Measurements from ENCODE around the gene SGK2. TPM values are rescaled to one million over a fixed set of nuclear protein-coding genes. Genes with fewer than 3 reads are reported as not detected.
A peak's percentile ranks its signal among the peaks of the same experiment; 100 is the strongest.

The SGK2 gene
- total and polyA plus RNA-seq, 9 of the 15 experiments (the other 6 are each of a cell fraction or from before 2014, with no cell fraction given) = 0.07 to 0.31 (median 0.15) TPM; not detected in 2

DNA sequence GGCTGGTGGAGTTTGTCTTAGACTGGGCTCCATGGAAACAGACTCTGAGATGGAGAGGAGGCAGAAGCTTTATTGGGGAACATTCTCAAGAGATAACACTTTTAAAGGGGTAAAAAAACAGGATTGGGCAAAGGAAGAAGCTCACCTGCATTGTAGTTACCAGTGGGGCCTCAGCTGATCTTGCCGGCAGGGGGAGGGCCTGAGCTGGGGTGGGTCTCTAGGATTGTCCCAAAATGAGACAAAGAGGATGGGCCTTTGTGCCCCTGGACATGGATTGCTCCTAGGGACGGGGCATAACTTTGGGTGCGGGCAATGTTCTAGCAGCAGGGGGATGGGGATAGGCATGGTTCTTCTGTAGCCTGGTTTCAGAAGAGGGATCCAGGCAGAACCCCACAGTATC is 12.5 kb downstream of the SGK2 start:
- ChIA-PET CTCF (ENCODE audit: low intra/inter-chr PET ratio) (interaction anchor here (1.7 kb wide), 1 partner anchor 120 kb away, joined by 7 read pairs; no protein-coding TSS in a partner anchor), POLR2A (interaction anchor here (1.5 to 4.1 kb wide), 2 partner anchors 12 to 113 kb away, joined by 4 to 24 read pairs; partner anchors contain the start of gene SGK2)
- no peak for TF ChIP-seq YY1 (IDR thresholded peaks at IDR 0.05; ENCODE audit: borderline replicate concordance in 1 of 3, control insufficient read depth in 1 of 3, extremely low read depth in 1 of 3, insufficient read depth in 3 of 3, insufficient read length in 1 of 3, insufficient replicate concordance in 2 of 3, low read depth in 1 of 3, low read length in 2 of 3)
- TF ChIP-seq, protein P1, sequence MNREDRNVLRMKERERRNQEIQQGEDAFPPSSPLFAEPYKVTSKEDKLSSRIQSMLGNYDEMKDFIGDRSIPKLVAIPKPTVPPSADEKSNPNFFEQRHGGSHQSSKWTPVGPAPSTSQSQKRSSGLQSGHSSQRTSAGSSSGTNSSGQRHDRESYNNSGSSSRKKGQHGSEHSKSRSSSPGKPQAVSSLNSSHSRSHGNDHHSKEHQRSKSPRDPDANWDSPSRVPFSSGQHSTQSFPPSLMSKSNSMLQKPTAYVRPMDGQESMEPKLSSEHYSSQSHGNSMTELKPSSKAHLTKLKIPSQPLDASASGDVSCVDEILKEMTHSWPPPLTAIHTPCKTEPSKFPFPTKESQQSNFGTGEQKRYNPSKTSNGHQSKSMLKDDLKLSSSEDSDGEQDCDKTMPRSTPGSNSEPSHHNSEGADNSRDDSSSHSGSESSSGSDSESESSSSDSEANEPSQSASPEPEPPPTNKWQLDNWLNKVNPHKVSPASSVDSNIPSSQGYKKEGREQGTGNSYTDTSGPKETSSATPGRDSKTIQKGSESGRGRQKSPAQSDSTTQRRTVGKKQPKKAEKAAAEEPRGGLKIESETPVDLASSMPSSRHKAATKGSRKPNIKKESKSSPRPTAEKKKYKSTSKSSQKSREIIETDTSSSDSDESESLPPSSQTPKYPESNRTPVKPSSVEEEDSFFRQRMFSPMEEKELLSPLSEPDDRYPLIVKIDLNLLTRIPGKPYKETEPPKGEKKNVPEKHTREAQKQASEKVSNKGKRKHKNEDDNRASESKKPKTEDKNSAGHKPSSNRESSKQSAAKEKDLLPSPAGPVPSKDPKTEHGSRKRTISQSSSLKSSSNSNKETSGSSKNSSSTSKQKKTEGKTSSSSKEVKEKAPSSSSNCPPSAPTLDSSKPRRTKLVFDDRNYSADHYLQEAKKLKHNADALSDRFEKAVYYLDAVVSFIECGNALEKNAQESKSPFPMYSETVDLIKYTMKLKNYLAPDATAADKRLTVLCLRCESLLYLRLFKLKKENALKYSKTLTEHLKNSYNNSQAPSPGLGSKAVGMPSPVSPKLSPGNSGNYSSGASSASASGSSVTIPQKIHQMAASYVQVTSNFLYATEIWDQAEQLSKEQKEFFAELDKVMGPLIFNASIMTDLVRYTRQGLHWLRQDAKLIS (CRISPR knock-in tag; IDR thresholded peaks at IDR 0.05) = no peak
- TF ChIP-seq DMBX1 (CRISPR knock-in tag; IDR thresholded peaks at IDR 0.05; ENCODE audit: borderline replicate concordance) = no peak
- TF ChIP-seq HNRNPK (IDR thresholded peaks at IDR 0.05; ENCODE audit: low read depth, low read length, poor library complexity, severe bottlenecking) = no peak
- TF ChIP-seq RAD21 (CRISPR knock-in tag; conservative IDR thresholded peaks at IDR 0.05 in 1 of 2, IDR thresholded peaks at IDR 0.05 in 1 of 2) = peak; percentile 17 to 51; a peak in 2 of 4 replicates
- TF ChIP-seq, protein P2, sequence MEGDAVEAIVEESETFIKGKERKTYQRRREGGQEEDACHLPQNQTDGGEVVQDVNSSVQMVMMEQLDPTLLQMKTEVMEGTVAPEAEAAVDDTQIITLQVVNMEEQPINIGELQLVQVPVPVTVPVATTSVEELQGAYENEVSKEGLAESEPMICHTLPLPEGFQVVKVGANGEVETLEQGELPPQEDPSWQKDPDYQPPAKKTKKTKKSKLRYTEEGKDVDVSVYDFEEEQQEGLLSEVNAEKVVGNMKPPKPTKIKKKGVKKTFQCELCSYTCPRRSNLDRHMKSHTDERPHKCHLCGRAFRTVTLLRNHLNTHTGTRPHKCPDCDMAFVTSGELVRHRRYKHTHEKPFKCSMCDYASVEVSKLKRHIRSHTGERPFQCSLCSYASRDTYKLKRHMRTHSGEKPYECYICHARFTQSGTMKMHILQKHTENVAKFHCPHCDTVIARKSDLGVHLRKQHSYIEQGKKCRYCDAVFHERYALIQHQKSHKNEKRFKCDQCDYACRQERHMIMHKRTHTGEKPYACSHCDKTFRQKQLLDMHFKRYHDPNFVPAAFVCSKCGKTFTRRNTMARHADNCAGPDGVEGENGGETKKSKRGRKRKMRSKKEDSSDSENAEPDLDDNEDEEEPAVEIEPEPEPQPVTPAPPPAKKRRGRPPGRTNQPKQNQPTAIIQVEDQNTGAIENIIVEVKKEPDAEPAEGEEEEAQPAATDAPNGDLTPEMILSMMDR (IDR thresholded peaks at IDR 0.05 in 2 of 3, conservative IDR thresholded peaks at IDR 0.05 in 1 of 3; ENCODE audit: insufficient read depth in 2 of 3, low read depth in 1 of 3, low read length in 3 of 3) = peak; percentile 39 to 48 (median 44); a peak in 4 of 6 replicates
- in situ Hi-C loops (cut with MboI) = no loop called here
- H3K9me3 ChIP-seq (replicated peaks; ENCODE audit: control insufficient read depth, insufficient read depth, low read depth, low read length) = no peaks in the 10 kb centered on the region; the same call in 1 of the 2 replicates
- no peaks in the 10 kb centered on the region for H3K36me3 ChIP-seq (ENCODE audit: control insufficient read depth, insufficient read depth, low read length)
- H2AFZ ChIP-seq (ENCODE audit: low read depth, low read length) = no peak overlapping the region
- no TSS peak for BruUV-seq (replicated peaks)
- no peak overlapping the region; a peak in 1 of 4 replicates for H3K9ac ChIP-seq (ENCODE audit: insufficient read depth in 1 of 2, low read depth in 2 of 2, low read length in 2 of 2)
- H3K4me3 ChIP-seq = no peak overlapping the region
- H3K27ac ChIP-seq (ENCODE audit: extremely low read depth, low read depth, low read length) = no peak overlapping the region
- FAIRE-seq (peak; percentile 23), DNase-seq (ENCODE audit: extremely low read depth in 1 of 4, low spot score in 3 of 4) (peak in 3 of 4 experiments; percentile 50 to 60 (median 57)), ATAC-seq (peak; percentile 69)
- H4K20me1 ChIP-seq (replicated peaks; ENCODE audit: control insufficient read depth, insufficient read depth, low read length) = no peaks in the 10 kb centered on the region
- H3K79me2 ChIP-seq (ENCODE audit: control insufficient read depth, insufficient read depth, low read length) = no peaks in the 10 kb centered on the region
- no peaks in the 10 kb centered on the region for H3K9me1 ChIP-seq (ENCODE audit: control insufficient read depth, insufficient read depth, low read length)
- intact Hi-C loops (cut with micrococcal nuclease) = loop anchor here (1.0 kb wide), 1 partner anchor 120 kb away; no protein-coding TSS in a partner anchor
- H3K27me3 ChIP-seq (ENCODE audit: control insufficient read depth in 2 of 2, insufficient read depth in 2 of 2, low read length in 2 of 2) = no peaks in the 10 kb centered on the region
- H3K4me1 ChIP-seq (replicated peaks in 1 of 2; ENCODE audit: control insufficient read depth in 2 of 2, insufficient read depth in 2 of 2, low read length in 2 of 2) = peaks cover 6 to 7% of the 10 kb centered on the region in 2 experiments; a peak in 3 of 5 replicates
- 34% methylated on average over 3 of the region's 3 CpGs for WGBS (ENCODE audit: insufficient coverage, low coverage, missing lambda C conversion rate)
- no peak overlapping the region for H3K4me2 ChIP-seq (ENCODE audit: insufficient read depth, low read length)

Data from K562 (cell line).